ENCODE results near the gene ZNF586.
"Not testable (repeated sequence)": the region's sequence is repeated elsewhere in the genome, so short reads cannot be mapped to it uniquely, and the experiment has no call there.

Gene ZNF586
- total RNA-seq: 27.1 to 54.6 (median 52.5) reads per million in 3 experiments

DNA sequence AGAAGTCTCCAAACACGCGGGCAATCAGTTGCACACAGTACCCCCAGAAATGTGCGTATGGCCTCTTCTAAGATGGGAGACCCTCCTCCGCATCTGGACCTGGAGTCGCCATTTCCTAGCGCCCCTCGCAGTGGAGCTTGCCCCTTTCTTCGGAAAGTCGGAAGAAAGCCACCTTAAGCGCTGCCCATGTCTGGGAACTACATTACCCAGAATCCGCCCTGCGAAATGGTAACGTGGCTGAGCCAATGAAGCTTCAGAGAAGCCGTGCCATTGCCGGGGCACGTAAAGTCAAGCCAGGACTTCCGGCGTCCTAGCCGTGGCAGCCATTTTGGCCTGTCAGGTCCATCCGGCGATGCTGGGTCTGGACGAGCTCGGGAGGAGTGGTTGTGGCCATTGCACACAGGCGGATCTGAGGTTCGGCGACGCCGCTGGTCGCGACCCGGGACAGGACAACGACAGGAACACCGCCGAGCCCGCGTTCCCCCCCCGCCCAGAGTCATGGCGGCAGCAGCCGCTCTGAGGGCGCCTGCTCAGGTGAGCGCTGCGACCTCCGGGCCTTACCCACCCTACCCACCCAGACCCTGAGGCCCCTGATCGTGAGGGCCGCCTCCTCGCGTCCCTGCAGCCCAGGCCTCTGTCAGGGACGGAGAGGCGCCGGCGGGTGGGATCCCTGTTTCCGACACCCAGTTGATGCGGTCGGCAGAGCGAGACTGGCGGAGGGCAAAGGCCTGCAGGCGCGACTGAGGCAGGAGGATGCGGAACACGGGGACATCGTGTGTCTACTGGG is at the start of gene ZNF586:
Gene ZNF586 (plus strand): TSS at position 332 of the 787 bp plus-strand sequence. CDS start 167 bp downstream, at position 499.
- peak; percentile 84 for DNase-seq

DNA sequence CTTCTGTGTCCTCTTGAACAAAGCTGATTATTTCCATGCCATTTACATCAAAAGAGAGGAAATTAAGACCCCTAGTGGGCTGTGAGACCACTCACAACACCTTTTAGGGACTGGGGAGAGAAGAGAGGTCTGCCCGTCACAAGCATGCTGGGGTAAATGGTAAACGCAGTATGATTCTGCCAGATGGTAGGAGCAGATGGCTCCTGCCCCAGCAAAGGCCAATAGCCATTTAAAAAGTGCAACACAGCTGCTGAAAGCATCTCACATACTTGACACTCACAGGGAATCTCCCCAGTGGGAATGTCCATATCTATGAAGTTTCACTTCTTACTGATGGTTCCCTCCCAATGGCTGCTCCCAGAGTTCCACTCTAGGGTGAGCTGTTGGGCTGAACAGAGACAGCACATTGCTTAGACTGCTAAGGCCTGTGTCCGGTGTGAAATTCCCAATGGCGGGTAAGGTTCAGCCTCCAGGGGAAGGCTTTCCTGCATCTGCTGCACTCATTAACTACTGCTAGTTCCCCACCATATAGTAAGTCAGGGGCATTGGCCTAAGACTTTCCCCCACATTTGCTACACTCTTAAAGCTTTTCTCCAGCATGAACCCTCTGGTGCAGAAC is 49.5 kb upstream of the ZNF586 start:
- no peak for DNase-seq

DNA sequence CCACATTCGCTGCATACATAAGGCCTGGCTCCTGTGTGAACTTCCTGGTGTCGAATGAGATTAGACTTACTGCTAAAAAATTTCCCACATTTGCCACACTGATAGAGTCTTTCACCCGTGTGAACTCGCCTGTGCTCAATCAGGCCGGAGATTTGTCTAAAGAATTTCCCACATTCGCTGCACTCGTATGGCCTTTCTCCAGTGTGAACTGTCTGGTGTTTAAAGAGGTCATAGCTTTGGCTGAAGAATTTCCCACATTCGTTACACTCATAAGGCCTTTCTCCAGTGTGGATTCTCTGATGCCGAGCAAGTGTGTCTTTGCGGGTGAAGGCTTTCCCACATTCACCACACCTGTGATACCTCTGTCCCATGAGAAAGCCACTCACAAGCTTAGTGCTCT is 48.6 kb upstream of the ZNF586 start:
- DNase-seq: no peak

DNA sequence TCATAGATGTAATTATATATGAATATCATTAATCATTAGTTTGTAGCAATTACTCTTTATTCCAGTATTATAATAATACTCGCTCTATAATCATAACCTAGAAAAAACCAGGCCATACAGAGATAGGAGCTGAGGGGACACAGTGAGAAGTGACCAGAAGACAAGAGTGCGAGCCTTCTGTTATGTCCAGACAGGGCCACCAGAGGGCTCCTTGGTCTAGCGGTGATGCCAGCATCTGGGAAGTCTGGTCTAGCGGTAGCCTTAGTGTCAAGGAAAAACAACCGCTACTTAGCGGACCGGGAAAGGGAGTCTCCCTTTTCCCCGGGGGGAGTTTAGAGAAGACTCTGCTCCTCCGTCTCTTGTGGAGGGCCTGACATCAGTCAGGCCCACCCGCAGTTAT is 31.2 kb upstream of the ZNF586 start:
- peak; percentile 8 for DNase-seq

DNA sequence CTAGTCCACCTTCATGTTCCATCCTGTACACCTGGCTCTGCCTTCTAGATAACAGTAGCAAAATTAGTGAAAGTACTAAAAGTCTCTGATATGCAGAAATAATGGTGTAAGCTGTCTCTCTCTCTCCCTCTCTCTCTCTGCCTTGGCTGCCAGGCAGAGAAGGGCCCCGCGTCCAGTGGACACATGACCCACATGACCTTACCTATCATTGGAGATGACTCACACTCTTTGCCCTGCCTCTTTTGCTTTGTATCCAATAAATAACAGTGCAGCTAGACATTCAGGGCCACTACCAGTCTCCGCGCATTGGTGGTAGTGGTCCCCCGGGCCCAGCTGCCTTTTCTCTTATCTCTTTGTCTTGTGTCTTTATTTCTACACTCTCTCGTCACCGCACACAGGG is 30.7 kb upstream of the ZNF586 start:
- not testable (repeated sequence) for DNase-seq

DNA sequence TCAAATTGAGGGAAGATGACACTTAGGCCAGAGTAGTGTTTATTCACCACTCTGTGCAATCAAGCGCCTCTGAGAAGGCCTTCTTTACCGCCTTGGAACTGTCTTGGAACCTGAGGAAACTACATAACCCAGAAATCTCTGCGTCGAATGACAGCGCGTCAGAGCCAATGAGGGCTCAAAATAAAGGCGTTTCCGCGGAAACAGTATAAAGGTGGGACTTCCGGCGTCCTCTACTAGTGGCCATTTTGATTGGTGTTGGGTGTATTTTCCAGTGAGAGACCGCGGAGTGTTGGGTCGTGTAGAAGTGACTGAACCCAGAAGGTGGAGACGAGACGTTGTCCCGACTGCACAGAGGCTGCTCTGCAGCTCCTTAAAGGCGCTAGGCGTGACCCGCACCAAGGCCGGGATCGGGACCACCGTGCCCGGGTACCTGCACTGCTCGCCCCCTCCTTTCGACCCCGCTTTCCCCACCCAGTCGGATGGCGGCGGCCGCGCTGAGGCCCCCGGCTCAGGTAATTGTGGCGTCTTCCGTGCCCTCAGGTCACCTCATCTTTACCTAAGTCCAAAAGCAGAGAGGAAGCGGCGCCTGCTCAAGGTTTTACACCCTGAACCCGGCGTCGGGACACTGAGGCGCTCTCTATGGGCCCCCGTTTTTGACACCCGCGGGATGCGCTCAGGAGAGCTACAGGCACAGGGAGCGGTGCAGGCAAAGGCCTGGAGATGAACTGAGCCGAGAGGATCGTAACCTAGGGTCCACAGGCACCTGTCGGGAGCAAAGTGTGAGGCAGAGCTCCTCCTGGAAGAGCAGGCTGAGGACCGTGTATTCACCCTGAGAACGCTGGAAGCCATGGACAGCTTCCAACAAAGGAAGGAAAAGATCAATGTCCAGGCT is 22.6 kb upstream of the ZNF586 start, which contains the start of gene ZNF776:
Gene ZNF776 (plus strand): TSS at position 236 of the 892 bp plus-strand sequence. CDS start 244 bp downstream, at position 480.
- peak; percentile 82 for DNase-seq

DNA sequence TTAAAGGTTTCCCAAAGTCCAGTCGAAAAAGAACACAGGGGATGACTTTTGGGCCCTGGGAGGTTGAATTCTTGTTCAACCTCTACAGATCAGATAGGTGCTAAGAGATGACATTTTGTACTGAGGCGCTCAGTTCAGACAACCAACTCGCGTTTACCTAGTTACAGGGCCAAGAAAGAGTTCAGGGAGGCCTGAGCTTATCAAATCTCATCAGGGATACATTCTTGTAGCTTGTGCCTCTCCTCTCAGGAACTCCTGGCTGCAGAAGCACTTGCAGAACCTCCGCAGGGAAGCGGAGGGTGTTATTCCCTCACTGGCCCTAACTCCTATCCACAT is 22.0 kb upstream of the ZNF586 start:
- DNase-seq: no peak

DNA sequence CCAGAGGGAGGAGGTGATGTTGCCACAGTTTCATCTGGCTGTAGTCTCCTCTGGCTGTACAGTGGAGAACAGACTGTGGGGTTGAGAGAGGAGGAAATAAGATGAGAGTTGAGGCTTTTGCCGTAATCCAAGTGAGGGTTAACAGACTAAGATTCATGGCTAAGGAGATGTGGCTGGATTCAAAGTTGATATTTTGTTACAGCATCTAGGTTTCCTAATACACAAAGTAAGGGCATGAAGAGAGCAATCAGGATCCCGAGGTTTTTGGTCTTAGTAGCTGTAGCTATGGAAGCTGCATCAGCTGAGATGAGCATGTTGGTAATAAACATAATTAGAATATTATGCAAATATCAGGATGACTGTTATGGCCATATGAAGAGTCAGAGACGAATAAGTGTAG is 21.4 kb upstream of the ZNF586 start:
- no peak for DNase-seq

DNA sequence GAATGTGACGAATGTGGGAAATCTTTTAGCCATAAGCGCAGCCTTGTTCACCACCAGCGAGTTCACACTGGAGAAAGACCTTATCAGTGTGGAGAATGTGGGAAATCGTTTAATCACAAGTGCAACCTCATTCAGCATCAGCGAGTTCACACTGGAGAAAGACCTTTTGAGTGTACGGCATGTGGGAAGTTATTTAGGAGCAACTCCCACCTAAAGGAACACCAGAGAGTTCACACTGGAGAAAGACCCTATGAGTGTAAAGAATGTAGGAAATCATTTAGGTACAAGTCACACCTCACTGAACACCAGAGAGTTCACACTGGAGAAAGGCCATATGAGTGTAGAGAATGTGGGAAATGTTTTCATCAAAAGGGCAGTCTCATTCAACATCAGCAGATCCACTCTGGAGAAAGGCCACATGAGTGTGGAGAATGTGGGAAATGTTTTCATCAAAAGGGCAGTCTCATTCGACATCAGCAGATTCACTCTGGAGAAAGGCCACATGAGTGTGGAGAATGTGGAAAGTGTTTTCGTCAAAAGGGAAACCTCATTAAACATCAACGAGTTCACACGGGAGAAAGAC is 15.3 kb upstream of the ZNF586 start:
- DNase-seq: no peak

DNA sequence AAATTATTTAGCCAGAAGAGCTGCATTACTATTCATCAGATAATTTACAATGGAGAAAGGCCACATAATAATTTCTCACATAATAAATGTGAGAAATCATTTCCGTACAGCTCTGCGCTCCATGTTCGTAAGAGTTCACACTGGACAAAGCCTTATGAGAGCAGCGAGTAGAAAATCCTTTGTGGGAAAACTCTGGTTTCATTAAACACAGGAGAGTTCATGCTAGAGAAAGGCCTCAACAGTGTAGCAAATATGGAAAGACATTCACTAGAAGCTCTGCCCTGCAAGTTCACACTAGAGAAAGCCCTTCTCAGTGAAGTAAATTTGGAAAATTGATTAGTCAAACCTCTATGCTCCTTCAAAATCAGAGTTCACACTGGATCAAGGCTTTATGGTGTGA is 14.4 kb upstream of the ZNF586 start:
- no peak for DNase-seq

DNA sequence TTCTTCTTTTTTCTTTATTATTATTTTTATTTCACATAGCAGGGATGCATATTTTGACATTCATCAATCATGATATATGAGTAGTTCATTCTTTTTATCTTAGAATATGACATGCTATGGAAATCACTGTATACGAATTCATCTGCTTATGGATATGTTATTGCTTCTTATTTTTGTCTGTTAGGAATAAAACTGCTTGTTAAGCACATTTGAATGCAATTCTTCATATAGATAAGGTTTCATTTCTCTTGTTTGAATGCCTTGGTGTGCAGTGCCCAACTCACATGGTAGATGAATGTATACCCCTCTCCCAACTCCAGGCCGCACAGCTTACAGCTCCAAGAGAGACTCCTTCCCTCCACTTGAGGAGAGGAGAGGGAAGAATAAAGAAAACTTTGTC is 11.5 kb upstream of the ZNF586 start:
- DNase-seq: no peak

DNA sequence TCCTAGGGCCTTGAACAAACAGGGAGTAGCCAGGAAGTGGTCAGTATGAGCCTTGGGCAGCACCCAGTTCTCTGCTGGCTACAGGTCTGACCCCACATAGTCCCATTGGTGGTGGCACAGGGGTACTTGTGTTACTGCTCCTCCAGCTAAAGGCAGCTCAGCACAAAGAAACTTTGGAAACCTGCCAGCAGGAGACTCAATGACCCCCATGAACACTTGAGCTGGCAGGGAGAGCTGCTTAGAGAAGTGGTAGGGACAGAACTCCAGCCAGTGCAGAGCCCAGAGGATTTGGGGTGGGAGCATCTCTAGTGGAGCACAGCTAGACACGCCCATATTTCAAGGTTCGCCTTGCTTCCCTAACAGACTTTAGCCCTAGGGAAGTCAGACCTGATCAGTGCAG is 10.4 kb upstream of the ZNF586 start:
- no peak for DNase-seq

DNA sequence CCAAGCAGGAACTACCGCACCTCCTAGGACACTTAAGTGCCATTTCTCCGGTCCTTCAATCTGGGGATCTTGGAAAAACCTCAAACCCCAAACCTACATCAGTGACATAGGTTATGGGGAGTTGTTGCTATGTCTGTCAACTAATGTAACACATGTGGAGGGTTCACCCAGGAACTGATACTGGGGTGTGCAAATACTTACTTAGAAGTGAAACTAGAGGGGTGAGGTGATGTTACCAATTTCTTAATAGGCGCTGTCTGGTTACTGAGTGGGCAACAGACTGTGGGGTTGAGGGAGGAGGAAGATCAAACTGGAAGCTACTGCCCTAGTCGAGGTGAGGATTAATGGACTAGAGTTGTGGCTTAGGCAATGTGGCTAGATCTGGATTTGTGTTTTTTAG is 1.9 kb downstream of the ZNF586 start:
- DNase-seq: no peak

DNA sequence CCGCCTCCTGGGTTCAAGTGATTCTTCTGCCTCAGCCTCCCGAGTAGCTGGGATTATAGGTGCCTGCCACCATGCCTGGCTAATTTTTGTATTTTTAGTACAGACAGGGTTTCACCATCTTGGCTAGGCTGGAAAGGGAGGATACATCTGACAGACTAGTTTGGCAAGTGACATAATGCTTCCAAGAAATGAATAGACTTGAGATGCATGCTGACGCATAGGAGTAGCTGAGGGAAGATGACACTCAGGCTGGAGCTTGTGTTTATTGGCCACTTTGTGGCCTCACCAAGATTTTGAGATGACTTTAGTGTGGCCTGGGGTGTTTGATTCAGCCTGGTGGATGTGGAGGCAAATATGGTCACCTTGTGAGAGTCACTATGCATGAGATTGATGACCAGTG is 4.0 kb downstream of the ZNF586 start:
- no peak for DNase-seq

DNA sequence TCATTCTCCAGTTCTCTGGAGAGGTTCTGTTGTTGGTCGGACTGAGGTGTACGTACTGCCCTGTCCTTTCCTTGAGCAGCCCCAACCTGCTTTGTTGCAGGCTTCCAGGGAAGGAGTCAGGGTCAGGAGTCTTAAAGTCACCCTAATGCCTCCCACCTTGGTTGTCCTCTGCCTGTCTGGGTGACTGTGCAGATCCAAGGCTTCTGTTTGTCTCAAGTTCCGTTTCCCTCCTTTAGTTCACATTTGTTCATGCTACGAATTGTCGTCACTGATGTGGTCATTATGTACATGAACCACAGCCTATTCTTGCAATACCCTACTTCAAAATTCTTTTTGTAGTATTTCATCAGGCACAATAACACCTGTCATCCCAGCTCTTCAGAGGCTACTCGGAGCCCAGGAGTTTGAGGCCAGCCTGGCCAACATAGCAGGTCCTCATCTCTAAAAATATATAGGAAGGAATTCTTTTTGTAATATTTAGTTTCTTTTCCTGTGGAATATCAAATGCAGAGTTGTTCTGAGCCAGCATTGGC is 7.4 kb downstream of the ZNF586 start:
- DNase-seq: no peak

DNA sequence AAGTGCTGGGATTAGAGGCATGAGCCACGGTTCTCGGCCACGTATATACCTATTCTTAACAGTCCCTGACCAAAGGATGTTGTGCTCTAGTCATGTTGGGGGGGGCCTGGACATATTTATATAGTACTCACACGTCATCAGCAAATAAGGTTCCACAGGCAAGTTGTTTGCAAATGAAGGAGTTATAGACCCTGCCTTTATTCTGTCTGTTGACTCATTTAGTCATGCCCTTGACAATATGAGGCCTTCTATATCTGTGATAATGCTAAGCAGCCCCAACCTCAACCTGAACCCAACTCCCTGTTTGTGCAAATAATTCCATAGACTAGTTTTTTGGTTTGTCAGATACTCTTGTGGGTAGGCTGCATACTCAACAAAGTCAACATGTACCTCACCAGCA is 8.9 kb downstream of the ZNF586 start:
- DNase-seq: no peak

DNA sequence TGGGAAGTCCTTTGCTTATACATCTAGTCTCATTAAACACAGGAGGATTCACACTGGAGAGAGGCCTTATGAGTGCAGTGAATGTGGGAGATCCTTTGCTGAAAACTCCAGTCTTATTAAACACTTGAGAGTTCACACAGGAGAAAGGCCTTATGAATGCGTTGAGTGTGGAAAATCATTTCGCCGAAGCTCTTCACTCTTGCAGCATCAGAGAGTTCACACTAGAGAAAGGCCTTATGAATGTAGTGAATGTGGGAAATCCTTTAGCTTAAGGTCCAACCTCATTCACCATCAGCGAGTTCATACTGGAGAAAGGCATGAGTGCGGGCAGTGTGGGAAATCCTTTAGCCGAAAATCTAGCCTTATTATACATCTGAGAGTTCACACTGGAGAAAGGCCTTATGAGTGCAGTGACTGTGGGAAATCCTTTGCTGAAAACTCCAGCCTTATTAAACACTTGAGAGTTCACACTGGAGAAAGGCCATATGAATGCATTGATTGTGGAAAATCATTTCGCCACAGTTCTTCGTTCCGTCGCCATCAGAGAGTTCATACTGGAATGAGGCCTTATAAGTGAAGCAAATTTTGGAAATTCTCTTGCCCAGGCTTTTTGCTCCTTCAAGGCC is 9.9 kb downstream of the ZNF586 start:
- no peak for DNase-seq

DNA sequence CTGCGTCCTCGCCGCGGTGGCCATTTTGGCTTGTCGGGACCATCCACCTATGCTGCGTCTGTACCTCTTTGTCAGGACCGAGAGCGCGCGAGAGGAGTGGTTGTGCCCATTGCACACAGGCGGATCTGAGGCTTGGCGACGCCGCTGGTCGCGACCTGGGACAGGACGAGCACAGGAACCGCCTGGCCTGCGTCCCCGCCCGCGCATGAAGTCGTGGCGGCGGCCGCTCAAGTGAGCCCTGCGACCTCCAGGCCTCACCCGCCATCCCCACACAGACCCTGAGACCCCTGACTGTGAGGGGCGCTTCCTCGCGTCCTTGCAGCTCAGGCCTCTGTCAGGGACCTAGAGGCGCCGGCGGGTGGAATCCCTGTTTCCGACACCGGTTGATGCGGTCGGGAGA is 16.8 kb downstream of the ZNF586 start:
- no peak for DNase-seq

DNA sequence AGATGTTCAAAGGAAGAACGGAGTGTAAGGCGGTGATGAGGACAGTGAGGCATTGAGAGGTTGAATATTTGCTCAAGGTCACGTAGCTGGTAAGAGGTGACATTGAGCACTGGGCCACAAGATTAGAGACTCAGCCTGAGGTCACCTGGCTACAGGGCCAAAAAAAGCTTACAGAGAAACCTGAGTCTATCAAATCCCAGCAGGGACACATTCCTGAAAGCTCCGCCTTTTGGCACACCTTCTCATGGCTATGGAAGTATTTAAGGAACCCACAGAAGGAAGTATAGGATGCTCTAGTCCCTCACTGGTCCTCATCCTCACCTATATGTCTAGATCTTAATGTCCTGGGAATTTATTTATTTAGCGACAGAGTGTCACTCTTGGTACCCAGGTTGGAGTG is 17.4 kb downstream of the ZNF586 start:
- DNase-seq: no peak

DNA sequence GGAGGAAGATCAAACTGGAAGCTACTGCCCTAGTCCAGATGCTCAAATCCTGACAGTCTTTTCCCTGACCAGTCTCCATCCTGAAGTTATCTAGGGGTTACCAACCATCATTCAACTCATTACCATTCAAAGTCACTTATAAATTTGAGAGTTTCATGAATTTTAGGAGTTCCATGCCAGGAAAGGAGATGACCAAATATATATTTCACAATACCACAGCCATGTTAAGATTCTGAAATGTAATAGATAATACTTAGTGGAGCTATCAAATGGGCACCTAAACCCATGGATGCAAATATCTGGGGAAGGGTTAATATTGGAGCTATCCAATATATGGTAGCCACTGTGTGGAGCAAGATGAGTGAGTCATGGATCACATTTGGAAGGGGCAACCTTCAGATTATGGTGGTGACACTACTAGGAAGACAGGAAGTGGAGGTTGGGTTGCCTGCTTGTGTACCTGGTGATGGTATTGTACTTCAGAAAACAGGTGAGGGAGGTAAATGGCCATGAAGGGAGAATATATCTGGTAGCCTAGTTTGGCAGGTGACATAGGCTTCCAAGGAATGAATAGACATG is 18.7 kb downstream of the ZNF586 start:
- no peak for DNase-seq

DNA sequence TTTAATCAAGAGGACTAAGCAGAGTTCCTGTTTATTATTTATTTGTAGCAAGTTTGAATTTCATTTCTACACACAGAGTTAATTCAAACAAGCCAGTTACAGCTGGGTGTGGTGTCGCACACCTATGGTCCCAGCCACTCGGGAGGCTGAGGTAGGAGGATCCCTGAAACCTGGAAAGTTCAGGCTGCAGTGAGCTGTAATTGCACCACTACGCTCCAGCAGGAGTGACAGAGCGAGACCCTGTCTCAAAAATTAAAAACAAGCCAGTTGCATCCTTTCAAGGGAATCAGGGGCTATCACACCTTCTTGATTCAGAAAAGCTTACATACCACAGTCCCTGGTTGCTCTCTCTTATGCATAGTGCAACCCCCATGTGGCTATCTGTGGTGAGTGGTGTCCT is 19.8 kb downstream of the ZNF586 start:
- no peak for DNase-seq

DNA sequence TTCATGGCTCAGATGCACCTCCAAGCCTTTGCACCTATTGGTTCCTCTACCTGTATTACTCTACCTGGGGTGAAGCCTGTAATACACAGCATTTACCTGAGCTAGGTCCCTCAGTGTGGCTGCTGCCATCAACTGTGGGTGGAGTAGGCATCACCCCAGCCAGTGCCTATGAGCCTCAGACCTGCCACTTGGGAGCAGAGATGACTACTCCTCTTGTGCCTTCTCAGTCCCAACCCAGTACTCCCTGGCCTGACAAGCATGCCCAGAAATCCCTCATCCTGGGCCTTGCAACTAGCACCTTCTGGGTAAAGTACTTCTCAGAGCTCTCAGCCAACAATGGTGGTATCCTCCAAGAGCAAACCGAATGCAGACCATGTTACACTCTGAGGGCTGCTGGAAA is 27.1 kb downstream of the ZNF586 start:
- not testable (repeated sequence) for DNase-seq

Measured in central memory CD4-positive, alpha-beta T cell (primary cell).